K562 (cell line): Measurements from ENCODE around the gene RBX1.

Experiments used
- EZH2 ChIP-seq: IDR thresholded peaks from 2 replicates; pipeline ENCODE4 v1.6.1; 2012; ENCODE audit warnings: low read depth, mild to moderate bottlenecking, inconsistent platforms, low read length, borderline replicate concordance
- FOXK2 ChIP-seq, 2 experiments: fragments of 450-650 bp; IDR thresholded peaks in 1 of 2; conservative IDR thresholded peaks in 1 of 2; 2 replicates each; pipeline ENCODE4 v1.6.1; 2016; ENCODE audit warnings: low read depth in 2 of 2, mild to moderate bottlenecking in 1 of 2
- MXI1 ChIP-seq: IDR thresholded peaks from 2 replicates; pipeline ENCODE4 v1.6.1; 2011; ENCODE audit warnings: low read depth, mild to moderate bottlenecking, improper control_type of control experiment, low read length
- NFYB ChIP-seq: IDR thresholded peaks from 2 replicates; pipeline ENCODE4 v1.6.1; 2011; ENCODE audit warnings: mild to moderate bottlenecking, moderate library complexity; ENCODE audit not compliant: insufficient read length; ENCODE audit errors: extremely low read depth
- POLR2A ChIP-seq: fragments of 450-650 bp; conservative IDR thresholded peaks from 2 replicates; pipeline ENCODE4 v1.6.1; 2016
- ZKSCAN8 ChIP-seq: fragments of 200-800 bp; sonication (Bioruptor generic); IDR thresholded peaks from 2 replicates; pipeline ENCODE4 v1.6.1; 2016; ENCODE audit warnings: missing genetic modification characterization, missing compliant biosample characterization
- ZNF274 ChIP-seq: IDR thresholded peaks from 2 replicates; pipeline ENCODE4 v1.6.1; 2011; ENCODE audit warnings: low read depth, mild to moderate bottlenecking, low read length, moderate library complexity, borderline replicate concordance
- TF ChIP-seq, protein P1 (sequence below), 2 experiments: fragments of 450-650 bp in 1 of 2; sonication (generic) in 1 of 2; formaldehyde crosslinking in 1 of 2; IDR thresholded peaks in 1 of 2; conservative IDR thresholded peaks in 1 of 2; 2 replicates each; pipeline versions ENCODE4 v1.6.1 to v1.8.1; 2016 to 2023; ENCODE audit warnings: mild to moderate bottlenecking in 2 of 2, moderate library complexity in 2 of 2, inconsistent platforms in 1 of 2, missing genetic modification reagents in 1 of 2
- TF ChIP-seq, protein P2 (sequence below), 3 experiments: IDR thresholded peaks in 2 of 3; conservative IDR thresholded peaks in 1 of 3; 2 replicates each; pipeline ENCODE4 v1.5.1; 2011 to 2012; ENCODE audit warnings: low read length in 3 of 3, mild to moderate bottlenecking in 3 of 3, control low read depth in 2 of 3, improper control_type of control experiment in 1 of 3, inconsistent platforms in 1 of 3, low read depth in 1 of 3, mixed read lengths in 1 of 3, moderate library complexity in 1 of 3; ENCODE audit not compliant: insufficient read depth in 2 of 3

DNA sequence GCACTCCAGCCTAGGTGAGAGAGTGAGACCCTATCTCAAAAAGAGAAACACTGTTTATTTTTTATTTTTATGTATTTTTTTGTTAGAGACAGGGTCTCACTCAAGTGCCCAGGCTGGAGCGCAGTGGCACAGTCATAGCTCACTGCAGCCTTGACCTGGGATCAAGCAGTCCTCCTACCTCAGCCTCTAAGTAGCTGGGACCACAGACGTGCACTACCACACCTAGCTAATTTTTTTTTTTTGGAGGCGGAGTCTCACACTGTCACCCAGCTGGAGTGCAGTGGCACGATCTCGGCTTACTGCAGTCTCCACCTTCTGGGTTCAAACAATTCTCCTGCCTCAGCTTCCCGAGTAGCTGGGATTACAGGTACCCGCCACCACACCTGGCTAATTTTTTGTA is 6.4 kb downstream of the RBX1 start:
- no peak for TF ChIP-seq NFYB
- TF ChIP-seq, protein P1, sequence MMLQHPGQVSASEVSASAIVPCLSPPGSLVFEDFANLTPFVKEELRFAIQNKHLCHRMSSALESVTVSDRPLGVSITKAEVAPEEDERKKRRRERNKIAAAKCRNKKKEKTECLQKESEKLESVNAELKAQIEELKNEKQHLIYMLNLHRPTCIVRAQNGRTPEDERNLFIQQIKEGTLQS (IDR thresholded peaks at IDR 0.05) = no peak
- TF ChIP-seq, protein P1 (CRISPR knock-in tag; conservative IDR thresholded peaks at IDR 0.05) = no peak
- TF ChIP-seq, protein P2, sequence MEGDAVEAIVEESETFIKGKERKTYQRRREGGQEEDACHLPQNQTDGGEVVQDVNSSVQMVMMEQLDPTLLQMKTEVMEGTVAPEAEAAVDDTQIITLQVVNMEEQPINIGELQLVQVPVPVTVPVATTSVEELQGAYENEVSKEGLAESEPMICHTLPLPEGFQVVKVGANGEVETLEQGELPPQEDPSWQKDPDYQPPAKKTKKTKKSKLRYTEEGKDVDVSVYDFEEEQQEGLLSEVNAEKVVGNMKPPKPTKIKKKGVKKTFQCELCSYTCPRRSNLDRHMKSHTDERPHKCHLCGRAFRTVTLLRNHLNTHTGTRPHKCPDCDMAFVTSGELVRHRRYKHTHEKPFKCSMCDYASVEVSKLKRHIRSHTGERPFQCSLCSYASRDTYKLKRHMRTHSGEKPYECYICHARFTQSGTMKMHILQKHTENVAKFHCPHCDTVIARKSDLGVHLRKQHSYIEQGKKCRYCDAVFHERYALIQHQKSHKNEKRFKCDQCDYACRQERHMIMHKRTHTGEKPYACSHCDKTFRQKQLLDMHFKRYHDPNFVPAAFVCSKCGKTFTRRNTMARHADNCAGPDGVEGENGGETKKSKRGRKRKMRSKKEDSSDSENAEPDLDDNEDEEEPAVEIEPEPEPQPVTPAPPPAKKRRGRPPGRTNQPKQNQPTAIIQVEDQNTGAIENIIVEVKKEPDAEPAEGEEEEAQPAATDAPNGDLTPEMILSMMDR (IDR thresholded peaks at IDR 0.05 in 2 of 3, conservative IDR thresholded peaks at IDR 0.05 in 1 of 3; ENCODE audit: insufficient read depth in 2 of 3, low read depth in 1 of 3, low read length in 3 of 3) = no peak
- TF ChIP-seq POLR2A = no peak
- TF ChIP-seq EZH2 = no peak
- TF ChIP-seq ZKSCAN8 (CRISPR knock-in tag) = no peak
- no peak for TF ChIP-seq FOXK2 (conservative IDR thresholded peaks at IDR 0.05 in 1 of 2, IDR thresholded peaks at IDR 0.05 in 1 of 2; ENCODE audit: low read depth in 2 of 2)
- TF ChIP-seq MXI1 = no peak
- TF ChIP-seq ZNF274 = no peak
